Measurements from ENCODE around the gene ZSCAN1.

ZSCAN1 gene

DNA sequence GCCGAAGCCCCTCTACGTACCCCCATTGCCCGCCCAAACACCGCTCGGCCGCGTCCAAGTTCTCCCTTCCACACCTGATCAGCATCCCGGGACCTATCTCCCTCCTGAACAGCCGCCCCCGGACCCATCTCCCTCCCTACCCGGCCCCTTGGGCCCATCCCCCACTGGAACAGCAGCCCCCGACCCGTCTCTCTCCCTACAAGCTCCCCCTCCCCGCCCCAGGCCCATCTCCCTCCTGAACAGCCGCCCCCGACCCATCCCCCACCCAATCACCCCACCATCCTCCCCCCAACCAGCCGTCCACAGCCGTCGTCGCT, 610 bp downstream of the ZSCAN1 start:
- TF ChIP-seq EZH2 (IDR thresholded peaks at IDR 0.05) = no peak
- no peak overlapping the region for H3K9ac ChIP-seq (ENCODE audit: insufficient read length)
- DNase-seq (ENCODE audit: low read depth, low spot score) = no peak
- no peak overlapping the region for H3K27ac ChIP-seq
- H3K36me3 ChIP-seq (ENCODE audit: insufficient read depth, low read length) = no peaks in the 10 kb centered on the region
- H3K4me3 ChIP-seq = no peak overlapping the region
- H3K9me3 ChIP-seq (ENCODE audit: low read depth, low read length) = no peaks in the 10 kb centered on the region

DNA sequence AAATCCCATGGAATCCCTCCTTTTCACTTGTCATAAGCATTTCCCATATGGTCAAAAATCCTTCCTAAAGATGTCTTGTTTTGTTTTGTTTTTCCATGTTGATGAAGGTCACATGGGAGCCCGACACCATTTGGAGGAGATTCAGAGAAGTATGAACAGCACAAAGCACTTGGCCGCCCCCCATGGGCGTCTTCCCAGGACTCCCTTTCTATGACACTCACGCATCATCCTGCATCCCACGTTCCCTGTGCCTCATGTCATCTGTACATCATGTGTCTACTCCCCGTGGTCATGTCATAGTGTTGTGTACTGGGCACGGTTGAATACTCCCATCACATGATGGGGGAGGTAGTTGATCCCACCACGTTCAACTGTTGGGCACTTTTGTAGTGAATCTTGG, 2.0 kb downstream of the ZSCAN1 start:
- Histone ChIP-seq H3K36me3 (ENCODE audit: insufficient read depth, low read length) (no peaks in the 10 kb centered on the region), H3K9me3 (ENCODE audit: low read depth, low read length) (no peaks in the 10 kb centered on the region), H3K27ac (no peak overlapping the region), H3K4me3 (no peak overlapping the region), H3K9ac (ENCODE audit: insufficient read length) (no peak overlapping the region)
- no peak for TF ChIP-seq EZH2 (IDR thresholded peaks at IDR 0.05)
- no peak for TF ChIP-seq POLR2AphosphoS5 (IDR thresholded peaks at IDR 0.05; ENCODE audit: borderline replicate concordance, low read depth, low read length)
- TF ChIP-seq FOXP2 (optimal IDR thresholded peaks at IDR 0.05; ENCODE audit: control extremely low read depth, extremely low read length, insufficient read depth) = no peak
- DNase-seq (ENCODE audit: low read depth, low spot score) = no peak

DNA sequence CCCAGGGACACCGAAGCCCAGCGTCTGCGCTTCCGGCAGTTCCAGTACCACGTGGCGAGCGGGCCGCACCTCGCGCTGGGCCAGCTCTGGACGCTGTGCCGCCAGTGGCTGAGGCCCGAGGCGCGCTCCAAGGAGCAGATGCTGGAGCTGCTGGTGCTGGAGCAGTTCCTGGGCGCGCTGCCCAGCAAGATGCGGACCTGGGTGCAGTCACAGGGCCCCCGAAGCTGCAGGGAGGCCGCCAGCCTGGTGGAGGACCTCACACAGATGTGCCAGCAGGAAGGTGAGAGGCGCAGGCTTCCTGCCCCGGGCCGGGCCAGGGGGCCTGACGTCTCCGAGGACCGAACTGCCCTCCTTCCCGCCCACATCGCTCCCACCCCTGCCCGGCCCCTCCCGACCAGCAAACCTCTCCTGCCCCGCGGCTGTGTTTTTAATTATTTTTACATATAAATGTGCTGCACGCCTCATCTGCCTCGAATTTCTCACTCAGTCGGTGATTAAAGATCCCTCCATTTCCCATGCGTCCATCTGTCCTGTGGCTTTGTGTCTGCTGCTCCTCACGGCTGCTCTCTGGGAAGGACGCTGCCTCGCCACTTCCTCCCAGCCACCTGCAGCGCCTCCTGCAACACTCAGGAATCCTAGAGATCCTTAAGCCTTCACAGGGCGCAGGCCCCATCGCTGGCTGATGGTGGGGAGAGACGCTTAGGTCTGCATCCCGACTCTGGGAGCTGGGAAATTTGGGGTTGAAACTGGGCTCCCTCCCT, 4.3 kb downstream of the ZSCAN1 start:
- H3K27ac ChIP-seq = no peak overlapping the region
- H3K36me3 ChIP-seq (ENCODE audit: insufficient read depth, low read length) = no peaks in the 10 kb centered on the region
- no peaks in the 10 kb centered on the region for H3K9me3 ChIP-seq (ENCODE audit: low read depth, low read length)
- no peak overlapping the region for H3K9ac ChIP-seq (ENCODE audit: insufficient read length)
- no peak for DNase-seq (ENCODE audit: low read depth, low spot score)
- TF ChIP-seq EZH2 (IDR thresholded peaks at IDR 0.05) (no peak), FOXP2 (optimal IDR thresholded peaks at IDR 0.05; ENCODE audit: control extremely low read depth, extremely low read length, insufficient read depth) (no peak), POLR2AphosphoS5 (IDR thresholded peaks at IDR 0.05; ENCODE audit: borderline replicate concordance, low read depth, low read length) (no peak)
- no peak overlapping the region for H3K4me3 ChIP-seq

DNA sequence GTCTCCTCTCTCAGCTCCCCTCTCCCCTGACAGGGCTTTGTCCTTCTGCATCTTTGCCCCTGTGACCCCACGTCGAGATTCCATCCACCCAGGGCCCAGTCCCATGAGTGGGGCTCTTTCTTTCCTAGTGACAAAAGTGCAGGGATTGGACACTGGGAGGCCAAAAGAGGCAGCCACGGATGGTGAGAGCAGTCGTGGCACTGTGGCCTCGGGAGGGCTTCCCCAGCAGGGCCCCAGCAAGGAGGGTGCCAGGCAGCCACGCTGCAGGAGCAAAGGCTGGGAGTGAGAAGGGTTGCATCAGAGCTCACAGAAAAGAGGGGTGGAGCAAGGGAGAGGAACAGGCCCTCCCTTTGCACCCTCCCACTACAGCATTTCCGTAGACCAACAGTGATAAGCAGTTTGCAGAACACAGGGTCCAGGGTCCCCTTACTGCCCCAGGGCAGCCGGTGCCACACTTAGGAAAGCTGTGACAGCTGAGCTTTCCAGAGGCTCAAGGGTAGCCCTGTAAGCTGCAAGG, 4.9 kb downstream of the ZSCAN1 start:
- no peak for DNase-seq (ENCODE audit: low read depth, low spot score)
- Histone ChIP-seq H3K27ac (no peak overlapping the region), H3K9me3 (ENCODE audit: low read depth, low read length) (no peaks in the 10 kb centered on the region), H3K4me3 (no peak overlapping the region), H3K9ac (ENCODE audit: insufficient read length) (no peak overlapping the region), H3K36me3 (ENCODE audit: insufficient read depth, low read length) (no peaks in the 10 kb centered on the region)
- no peak for TF ChIP-seq FOXP2 (optimal IDR thresholded peaks at IDR 0.05; ENCODE audit: control extremely low read depth, extremely low read length, insufficient read depth)
- TF ChIP-seq EZH2 (IDR thresholded peaks at IDR 0.05) = no peak
- no peak for TF ChIP-seq POLR2AphosphoS5 (IDR thresholded peaks at IDR 0.05; ENCODE audit: borderline replicate concordance, low read depth, low read length)

DNA sequence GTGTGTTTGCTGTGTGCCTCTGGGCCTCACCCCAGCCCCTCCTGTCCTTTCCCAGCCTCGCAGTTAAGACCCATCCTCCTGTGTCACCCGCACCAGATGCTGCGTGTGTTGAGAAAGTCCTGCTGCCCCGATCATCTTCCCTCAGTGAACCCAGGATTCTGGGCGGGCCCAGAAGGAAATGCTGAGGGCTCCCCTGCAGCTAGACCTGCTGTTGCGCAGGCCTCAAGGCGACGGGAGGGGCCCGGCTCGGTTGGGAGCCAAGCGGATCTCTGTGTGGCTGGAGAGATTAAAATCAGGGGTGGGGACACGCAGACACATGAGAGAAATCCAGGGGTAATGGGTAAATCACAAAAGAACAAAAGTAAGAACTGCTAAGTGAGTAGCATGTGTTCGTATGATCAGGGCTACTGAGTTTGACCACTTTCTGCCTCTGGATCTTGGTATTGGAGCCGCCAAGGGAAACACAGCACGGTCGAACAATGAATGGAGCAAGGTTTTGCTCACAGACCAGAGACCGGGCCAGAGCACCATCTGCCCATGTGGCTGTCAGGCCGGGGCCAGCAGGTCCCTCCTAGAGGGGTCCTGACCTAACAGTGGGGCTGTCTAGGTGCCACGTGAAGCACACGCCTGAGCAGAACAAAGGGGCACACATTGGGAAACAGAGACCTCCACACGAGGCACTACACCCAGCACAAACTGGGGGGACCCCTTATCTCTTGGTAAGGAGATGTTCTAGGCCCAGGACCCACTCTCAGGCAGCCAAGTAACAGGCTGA, 7.1 kb downstream of the ZSCAN1 start:
- Histone ChIP-seq H3K9me3 (ENCODE audit: low read depth, low read length) (no peaks in the 10 kb centered on the region), H3K9ac (ENCODE audit: insufficient read length) (no peak overlapping the region), H3K36me3 (ENCODE audit: insufficient read depth, low read length) (no peaks in the 10 kb centered on the region), H3K27ac (no peak overlapping the region), H3K4me3 (no peak overlapping the region)
- TF ChIP-seq EZH2 (IDR thresholded peaks at IDR 0.05) (no peak), FOXP2 (optimal IDR thresholded peaks at IDR 0.05; ENCODE audit: control extremely low read depth, extremely low read length, insufficient read depth) (no peak), POLR2AphosphoS5 (IDR thresholded peaks at IDR 0.05; ENCODE audit: borderline replicate concordance, low read depth, low read length) (no peak)
- DNase-seq (ENCODE audit: low read depth, low spot score) = no peak

DNA sequence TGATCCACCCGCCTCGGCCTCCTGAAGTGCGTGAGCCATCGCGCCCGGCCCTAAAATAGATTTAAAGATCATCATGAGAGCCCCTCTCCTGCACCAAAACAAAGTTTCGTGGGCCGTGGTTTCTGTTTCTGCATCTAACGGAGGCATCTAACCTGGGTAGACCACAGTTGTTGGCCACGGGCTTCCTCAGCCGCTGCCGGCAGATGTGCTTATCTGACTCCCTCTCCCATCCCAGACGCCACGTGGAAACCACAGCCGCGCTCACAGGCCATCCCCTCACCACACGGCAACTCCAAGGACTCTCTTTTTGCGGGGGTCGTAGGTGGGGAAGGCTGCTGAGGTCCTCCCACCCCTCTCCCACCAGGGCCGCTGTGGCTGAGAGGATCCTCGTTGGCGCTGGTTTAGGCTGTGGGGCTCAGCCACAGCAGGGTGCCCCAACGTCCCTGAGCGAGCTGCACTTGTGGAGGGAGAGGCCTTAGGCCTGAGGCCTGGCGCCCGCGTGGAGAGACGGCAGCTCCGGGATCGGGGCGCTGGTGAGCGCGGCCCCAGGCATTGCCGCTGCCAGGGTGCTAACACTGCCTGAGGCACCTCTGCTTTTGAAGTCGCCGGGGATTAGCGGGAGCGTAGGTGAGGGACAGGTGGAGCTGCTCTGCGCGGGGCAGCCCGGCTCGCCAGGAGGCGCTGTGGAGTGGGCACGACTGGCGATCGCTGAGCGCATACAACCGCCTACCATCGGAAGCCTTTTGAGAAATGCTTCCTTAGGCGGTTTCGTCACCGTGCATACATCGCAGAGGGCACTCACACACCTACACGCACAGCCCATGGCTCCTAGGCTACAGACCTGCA, 8.9 kb downstream of the ZSCAN1 start:
- no peak for TF ChIP-seq POLR2AphosphoS5 (IDR thresholded peaks at IDR 0.05; ENCODE audit: borderline replicate concordance, low read depth, low read length)
- TF ChIP-seq EZH2 (IDR thresholded peaks at IDR 0.05) = no peak
- TF ChIP-seq FOXP2 (optimal IDR thresholded peaks at IDR 0.05; ENCODE audit: control extremely low read depth, extremely low read length, insufficient read depth) = no peak
- H3K27ac ChIP-seq = no peak overlapping the region
- no peaks in the 10 kb centered on the region for H3K9me3 ChIP-seq (ENCODE audit: low read depth, low read length)
- H3K36me3 ChIP-seq (ENCODE audit: insufficient read depth, low read length) = no peaks in the 10 kb centered on the region
- no peak overlapping the region for H3K9ac ChIP-seq (ENCODE audit: insufficient read length)
- DNase-seq (ENCODE audit: low read depth, low spot score) = no peak
- H3K4me3 ChIP-seq = no peak overlapping the region

DNA sequence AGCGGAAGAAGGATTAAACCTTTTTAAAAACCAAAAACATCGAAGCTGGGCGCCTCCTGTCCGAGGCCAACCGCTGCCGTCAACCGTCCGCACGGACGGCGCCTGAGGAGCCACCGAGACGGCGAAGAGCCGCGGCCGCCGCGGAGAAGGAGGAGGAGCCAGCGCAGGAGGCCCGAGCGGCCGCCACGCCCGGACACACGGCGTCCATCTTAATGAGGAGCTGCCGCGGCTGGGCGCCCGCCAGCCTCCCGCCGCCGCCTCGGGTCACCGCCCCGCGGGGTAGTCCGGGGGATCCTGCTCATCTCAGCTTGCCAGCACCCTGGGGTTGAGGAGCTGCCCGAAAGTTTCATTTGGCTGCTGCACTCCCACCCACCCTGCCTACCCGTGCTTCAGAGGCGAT, 10.6 kb downstream of the ZSCAN1 start:
- Histone ChIP-seq H3K9ac (ENCODE audit: insufficient read length) (no peak overlapping the region), H3K36me3 (ENCODE audit: insufficient read depth, low read length) (no peaks in the 10 kb centered on the region), H3K9me3 (ENCODE audit: low read depth, low read length) (no peaks in the 10 kb centered on the region), H3K4me3 (no peak overlapping the region), H3K27ac (no peak overlapping the region)
- TF ChIP-seq FOXP2 (optimal IDR thresholded peaks at IDR 0.05; ENCODE audit: control extremely low read depth, extremely low read length, insufficient read depth) (no peak), EZH2 (IDR thresholded peaks at IDR 0.05) (no peak), POLR2AphosphoS5 (IDR thresholded peaks at IDR 0.05; ENCODE audit: borderline replicate concordance, low read depth, low read length) (no peak)
- no peak for DNase-seq (ENCODE audit: low read depth, low spot score)

DNA sequence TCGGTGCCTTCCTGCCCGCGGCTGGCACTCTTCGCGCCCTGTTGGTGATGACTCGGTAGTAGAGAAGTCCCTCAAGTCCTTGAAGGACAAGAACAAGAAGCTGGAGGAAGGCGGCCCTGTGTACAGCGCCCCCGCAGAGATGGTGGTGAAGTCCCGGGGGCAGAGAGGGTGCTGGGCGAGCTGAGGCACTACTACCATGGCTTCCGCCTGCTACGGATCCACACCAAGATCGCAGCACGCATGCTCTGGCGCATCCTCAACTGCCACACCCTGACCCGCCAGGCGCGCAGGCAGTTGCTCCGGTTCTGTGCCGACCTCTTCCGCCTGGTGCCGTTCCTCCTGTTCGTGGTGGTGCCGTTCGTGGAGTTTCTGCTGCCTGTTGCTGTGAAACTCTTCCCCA, 11.1 kb downstream of the ZSCAN1 start:
- H3K27ac ChIP-seq = no peak overlapping the region
- H3K36me3 ChIP-seq (ENCODE audit: insufficient read depth, low read length) = no peaks in the 10 kb centered on the region
- TF ChIP-seq FOXP2 (optimal IDR thresholded peaks at IDR 0.05; ENCODE audit: control extremely low read depth, extremely low read length, insufficient read depth) (no peak), EZH2 (IDR thresholded peaks at IDR 0.05) (no peak), POLR2AphosphoS5 (IDR thresholded peaks at IDR 0.05; ENCODE audit: borderline replicate concordance, low read depth, low read length) (no peak)
- no peaks in the 10 kb centered on the region for H3K9me3 ChIP-seq (ENCODE audit: low read depth, low read length)
- H3K9ac ChIP-seq (ENCODE audit: insufficient read length) = no peak overlapping the region
- H3K4me3 ChIP-seq = no peak overlapping the region
- no peak for DNase-seq (ENCODE audit: low read depth, low spot score)

All from SK-N-MC (cell line).